KMS-11 (cell line): Measurements from ENCODE around the gene SERTAD4.
"Not testable (repeated sequence)": the region's sequence is repeated elsewhere in the genome, so short reads cannot be mapped to it uniquely, and the experiment has no call there.

Source experiments
- H2AFZ ChIP-seq: fragments of 200-600 bp; sonication (generic); 2 replicates; pipeline ENCODE4 v1.6.1; 2016; ENCODE audit warnings: antibody characterized with exemption, mixed run types, low read depth
- H3K27ac ChIP-seq: fragments of 200-600 bp; sonication (generic); 2 replicates; pipeline ENCODE4 v1.6.1; 2016; ENCODE audit warnings: mild to moderate bottlenecking, mixed run types
- H3K27me3 ChIP-seq: fragments of 200-600 bp; sonication (generic); 2 replicates; pipeline ENCODE4 v1.6.1; 2017; ENCODE audit warnings: mild to moderate bottlenecking, low read depth, mixed run types, moderate library complexity; ENCODE audit not compliant: insufficient read depth
- H3K36me3 ChIP-seq: fragments of 200-600 bp; sonication (generic); 2 replicates; pipeline ENCODE4 v1.6.1; 2017; ENCODE audit warnings: mild to moderate bottlenecking, mixed run types; ENCODE audit not compliant: insufficient read depth
- H3K4me1 ChIP-seq: fragments of 200-600 bp; sonication (generic); 2 replicates; pipeline ENCODE4 v1.6.1; 2016; ENCODE audit warnings: mild to moderate bottlenecking, low read depth, mixed run types; ENCODE audit not compliant: poor library complexity, severe bottlenecking
- H3K4me2 ChIP-seq: fragments of 200-600 bp; sonication (generic); 2 replicates; pipeline ENCODE4 v1.7.0; 2016; ENCODE audit warnings: mild to moderate bottlenecking, mixed run types
- H3K4me3 ChIP-seq: fragments of 200-600 bp; sonication (generic); IDR thresholded peaks from 2 replicates; pipeline ENCODE4 v1.6.1; 2017; ENCODE audit warnings: low read depth, low read length, mixed read lengths; ENCODE audit not compliant: insufficient read depth
- H3K79me2 ChIP-seq: fragments of 200-600 bp; sonication (generic); 2 replicates; pipeline ENCODE4 v1.6.1; 2016; ENCODE audit warnings: low read depth, mixed run types; ENCODE audit not compliant: insufficient read depth
- H3K9ac ChIP-seq: fragments of 200-600 bp; sonication (generic); 2 replicates; pipeline ENCODE4 v1.6.1; 2016; ENCODE audit warnings: mild to moderate bottlenecking, mixed run types
- H4K20me1 ChIP-seq: fragments of 200-600 bp; sonication (generic); 2 replicates; pipeline ENCODE4 v1.6.1; 2016; ENCODE audit warnings: mild to moderate bottlenecking, mixed run types; ENCODE audit not compliant: insufficient read depth
- CTCF ChIP-seq: fragments of 200-600 bp; sonication (generic); conservative IDR thresholded peaks from 2 replicates; pipeline ENCODE4 v1.6.1; 2017; ENCODE audit warnings: low read depth, mild to moderate bottlenecking, antibody characterized with exemption, low read length, moderate library complexity, mixed read lengths

Gene SERTAD4

GRCh38 chr1:210195635-210196160 lies 36.9 kb upstream of the SERTAD4 start:
- no peaks in the 10 kb centered on the region for H3K36me3 ChIP-seq
- H3K27ac ChIP-seq: no peak overlapping the region
- no peaks in the 10 kb centered on the region for H4K20me1 ChIP-seq
- no peak overlapping the region for H2AFZ ChIP-seq
- H3K4me2 ChIP-seq: no peak overlapping the region
- no peak overlapping the region for H3K4me3 ChIP-seq
- no peaks in the 10 kb centered on the region for H3K79me2 ChIP-seq
- no peak for TF ChIP-seq CTCF
- no peaks in the 10 kb centered on the region for H3K4me1 ChIP-seq
- H3K9ac ChIP-seq: no peak overlapping the region
- no peaks in the 10 kb centered on the region for H3K27me3 ChIP-seq

GRCh38 chr1:210196266-210196665 lies 36.3 kb upstream of the SERTAD4 start:
- not testable (repeated sequence) for H4K20me1 ChIP-seq, H3K4me2 ChIP-seq, H3K27ac ChIP-seq, H3K79me2 ChIP-seq, H3K9ac ChIP-seq, H3K36me3 ChIP-seq, H3K4me1 ChIP-seq, H3K4me3 ChIP-seq, H2AFZ ChIP-seq, H3K27me3 ChIP-seq

- H3K4me2 ChIP-seq: no peak overlapping the region
- H3K79me2 ChIP-seq: no peaks in the 10 kb centered on the region
- H3K4me3 ChIP-seq: no peak overlapping the region
- H4K20me1 ChIP-seq: no peaks in the 10 kb centered on the region
- TF ChIP-seq CTCF: no peak
- H2AFZ ChIP-seq: no peak overlapping the region
- H3K27me3 ChIP-seq: no peaks in the 10 kb centered on the region
- H3K36me3 ChIP-seq: no peaks in the 10 kb centered on the region
- H3K4me1 ChIP-seq: no peaks in the 10 kb centered on the region
- no peak overlapping the region for H3K27ac ChIP-seq
- H3K9ac ChIP-seq: no peak overlapping the region
These were observed 33.8 kb upstream of the SERTAD4 start for GRCh38 chr1:210198840-210199239.

GRCh38 chr1:210200124-210200736 lies 32.4 kb upstream of the SERTAD4 start:
- H3K4me2 ChIP-seq: no peak overlapping the region
- no peaks in the 10 kb centered on the region for H3K27me3 ChIP-seq
- no peaks in the 10 kb centered on the region for H3K4me1 ChIP-seq
- no peak for TF ChIP-seq CTCF
- H3K9ac ChIP-seq: no peak overlapping the region
- no peak overlapping the region for H3K4me3 ChIP-seq
- no peaks in the 10 kb centered on the region for H3K79me2 ChIP-seq
- H3K36me3 ChIP-seq: no peaks in the 10 kb centered on the region
- no peak overlapping the region for H2AFZ ChIP-seq
- H3K27ac ChIP-seq: no peak overlapping the region
- no peaks in the 10 kb centered on the region for H4K20me1 ChIP-seq

- Histone ChIP-seq H4K20me1 (no peaks in the 10 kb centered on the region), H3K4me3 (no peak overlapping the region), H3K9ac (no peak overlapping the region), H3K4me2 (no peak overlapping the region), H3K27me3 (no peaks in the 10 kb centered on the region), H2AFZ (no peak overlapping the region), H3K36me3 (no peaks in the 10 kb centered on the region), H3K79me2 (no peaks in the 10 kb centered on the region), H3K27ac (no peak overlapping the region), H3K4me1 (no peaks in the 10 kb centered on the region)
- no peak for TF ChIP-seq CTCF
These were observed 30.9 kb upstream of the SERTAD4 start for GRCh38 chr1:210201681-210202080.
